Stimulated activated CD4-positive, alpha-beta T cell treated with anti-CD3 and anti-CD28 coated beads, Interleukin-1b, Interleukin-23, amount 100 ng/mL, for 24 hours (primary cell): ENCODE measurements around the gene SLC37A1.

Experiments
- DNase-seq, 4 experiments: peaks; one replicate each; pipeline ENCODE4 v3.0.0-alpha.2; 2020; ENCODE audit warnings: low read depth in 4 of 4, low spot score in 1 of 4

Gene SLC37A1

GRCh38 chr21:42478504-42478903, 35.1 kb upstream of the SLC37A1 start:
- DNase-seq = no peak

GRCh38 chr21:42479582-42479981, 34.1 kb upstream of the SLC37A1 start:
- no peak for DNase-seq

- DNase-seq = no peak
These were observed 32.9 kb upstream of the SLC37A1 start for GRCh38 chr21:42480736-42481135.

- no peak for DNase-seq
These were observed 32.5 kb upstream of the SLC37A1 start for GRCh38 chr21:42481169-42481568.

- no peak for DNase-seq
These were observed 28.7 kb upstream of the SLC37A1 start for GRCh38 chr21:42484966-42485365.

- DNase-seq = no peak
These were observed 27.6 kb upstream of the SLC37A1 start for GRCh38 chr21:42486072-42486471.

GRCh38 chr21:42486531-42486930, 27.1 kb upstream of the SLC37A1 start:
- DNase-seq = no peak

- no peak for DNase-seq
These were observed 24.6 kb upstream of the SLC37A1 start for GRCh38 chr21:42489006-42489563.

GRCh38 chr21:42489991-42490390, 23.7 kb upstream of the SLC37A1 start:
- no peak for DNase-seq

- no peak for DNase-seq
These were observed 22.9 kb upstream of the SLC37A1 start for GRCh38 chr21:42490720-42491119.

- DNase-seq = no peak
These were observed 22.3 kb upstream of the SLC37A1 start for GRCh38 chr21:42491328-42491727.

GRCh38 chr21:42492201-42492600, 21.5 kb upstream of the SLC37A1 start:
- no peak for DNase-seq

- DNase-seq = no peak
These were observed 20.3 kb upstream of the SLC37A1 start for GRCh38 chr21:42493109-42494060.

- DNase-seq = no peak
These were observed 18.6 kb upstream of the SLC37A1 start for GRCh38 chr21:42495027-42495426.

GRCh38 chr21:42495765-42496119, 17.9 kb upstream of the SLC37A1 start:
- DNase-seq = no peak

GRCh38 chr21:42496120-42496838, 17.4 kb upstream of the SLC37A1 start, which contains the start of gene RSPH1:
Gene RSPH1 (minus strand): TSS chr21:42496224. CDS start chr21:42496186, 38 bp downstream.
- DNase-seq = peak; percentile 98 to 99 (median 98)

GRCh38 chr21:42496839-42497202, 16.8 kb upstream of the SLC37A1 start:
- no peak for DNase-seq

GRCh38 chr21:42498012-42498411, 15.6 kb upstream of the SLC37A1 start:
- DNase-seq = no peak

- no peak for DNase-seq
These were observed 14.1 kb upstream of the SLC37A1 start for GRCh38 chr21:42499444-42500112.

GRCh38 chr21:42500225-42500624, 13.4 kb upstream of the SLC37A1 start:
- no peak for DNase-seq

- no peak for DNase-seq
These were observed 12.9 kb upstream of the SLC37A1 start for GRCh38 chr21:42500736-42501135.
